Fibroblast of the aortic adventitia (primary cell): Measurements from ENCODE around the gene SMIM44. TPM values are rescaled to one million over a fixed set of nuclear protein-coding genes. Genes with fewer than 3 reads are reported as not detected.
"Not testable (repeated sequence)": the region's sequence is repeated elsewhere in the genome, so short reads cannot be mapped to it uniquely, and the experiment has no call there.

Experiments used
- DNase-seq: peaks from one replicate; pipeline ENCODE4 v3.0.0-alpha.2; 2010; ENCODE audit warnings: low read depth
- H3K4me3 ChIP-seq: 2 replicates; pipeline ENCODE4 v1.5.1; 2011; ENCODE audit warnings: low read depth, mild to moderate bottlenecking, control low read depth, low read length, moderate library complexity
- CTCF ChIP-seq: IDR thresholded peaks from 2 replicates; pipeline ENCODE4 v1.5.1; 2011; ENCODE audit warnings: mild to moderate bottlenecking, low read length, control low read depth, inconsistent platforms; ENCODE audit not compliant: insufficient read depth
- total RNA-seq: library from RNA; depleted of rRNA; stranded (reverse); fragments of >200 nt; gene quantifications from 2 replicates; pipeline ENCODE4 v1.2.3, GENCODE V29; 2012; ENCODE audit warnings: low replicate concordance

The SMIM44 gene
- total RNA-seq, 1 donor: not detected

- TF ChIP-seq CTCF: no peak
- no peak for DNase-seq
Measured at GRCh38 chr19:3452171-3452941, 30.9 kb downstream of the SMIM44 start.

GRCh38 chr19:3451451-3451866 lies 31.8 kb downstream of the SMIM44 start:
- DNase-seq: no peak
- H3K4me3 ChIP-seq: no peak overlapping the region

More at GRCh38 chr19:3452171-3452941, 30.9 kb downstream of the SMIM44 start:
- no peak overlapping the region for H3K4me3 ChIP-seq

GRCh38 chr19:3450796-3451411 lies 32.3 kb downstream of the SMIM44 start:
- H3K4me3 ChIP-seq: no peak overlapping the region

More at GRCh38 chr19:3451451-3451866, 31.8 kb downstream of the SMIM44 start:
- no peak for TF ChIP-seq CTCF

DNA sequence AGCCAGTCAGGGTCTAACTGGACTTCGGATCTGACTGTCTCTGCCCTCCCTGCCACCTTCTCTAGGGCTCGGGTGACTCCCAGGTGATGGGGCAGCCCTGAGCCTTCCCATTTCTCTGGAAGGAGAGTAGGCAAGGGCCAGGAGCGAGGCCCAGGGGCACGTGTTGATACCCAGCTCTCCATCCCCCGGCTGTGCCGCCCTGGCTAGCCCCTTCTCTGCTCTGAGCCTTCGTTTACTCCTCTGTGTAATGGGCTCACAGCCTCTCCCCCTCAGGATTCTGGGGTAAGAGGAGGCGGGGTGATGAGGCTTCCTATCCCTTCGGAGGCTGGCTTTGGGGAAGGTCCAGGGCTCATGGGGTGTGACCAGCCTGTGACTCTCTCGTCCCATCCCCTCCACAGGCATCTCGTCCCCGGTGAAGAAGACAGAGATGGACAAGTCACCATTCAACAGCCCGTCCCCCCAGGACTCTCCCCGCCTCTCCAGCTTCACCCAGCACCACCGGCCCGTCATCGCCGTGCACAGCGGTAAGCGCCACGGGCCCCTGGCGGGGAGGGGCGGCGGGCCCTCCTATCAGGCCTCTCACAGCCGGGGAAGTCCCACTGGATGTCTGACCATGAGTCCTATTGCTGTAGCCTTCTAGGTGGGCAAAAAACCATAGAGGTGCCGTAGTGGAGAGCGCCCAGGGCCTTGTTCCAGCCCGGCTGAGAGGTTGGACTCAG lies 34.5 kb downstream of the SMIM44 start:
- no peak overlapping the region for H3K4me3 ChIP-seq
- no peak for TF ChIP-seq CTCF
- DNase-seq: no peak

More at GRCh38 chr19:3450796-3451411, 32.3 kb downstream of the SMIM44 start:
- peak; percentile 100 for DNase-seq
- no peak for TF ChIP-seq CTCF

DNA sequence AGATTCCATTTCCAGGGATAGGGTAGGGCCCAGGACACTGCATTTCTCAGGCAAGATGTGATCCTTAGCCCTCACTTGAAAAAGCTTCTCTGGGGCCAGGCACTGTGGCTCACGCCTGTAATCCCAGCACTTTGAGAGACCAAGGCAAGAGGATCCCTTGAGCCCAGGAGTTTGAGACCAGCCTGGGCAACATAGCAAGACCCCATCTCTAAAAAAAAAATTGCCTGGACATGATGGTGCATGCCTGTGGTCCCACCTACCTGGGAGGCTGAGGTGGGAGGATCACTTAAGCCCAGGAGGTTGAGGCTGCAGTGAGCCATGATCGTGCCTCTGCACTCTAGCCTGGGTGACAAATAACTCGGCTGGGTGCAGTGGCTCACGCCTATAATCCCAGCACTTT lies 36.6 kb downstream of the SMIM44 start:
- DNase-seq, H3K4me3 ChIP-seq: not testable (repeated sequence)

GRCh38 chr19:3444695-3445234 lies 38.5 kb downstream of the SMIM44 start:
- no peak for DNase-seq
- no peak overlapping the region for H3K4me3 ChIP-seq
- TF ChIP-seq CTCF: no peak
